GM23338 (cell line): ENCODE results near the gene MAGI1. TPM values are rescaled to one million over a fixed set of nuclear protein-coding genes. Genes with fewer than 3 reads are reported as not detected.

Experiments
- ATAC-seq: fragments of 200-7000 bp; cut with Tn5 transposase; 3 replicates; pipeline ENCODE4 v1.9.1; 2020
- DNase-seq: peaks from one replicate; pipeline ENCODE4 v3.0.0-alpha.2; 2015; ENCODE audit warnings: low spot score
- H2AFZ ChIP-seq: fragments of 200-600 bp; sonication (generic); 2 replicates; pipeline ENCODE4 v1.8.0; 2016; ENCODE audit warnings: antibody characterized with exemption, mild to moderate bottlenecking, moderate library complexity
- H3F3A ChIP-seq: fragments of 200-600 bp; sonication (generic); replicated peaks from 2 replicates; pipeline ENCODE4 v1.8.0; 2017; ENCODE audit warnings: antibody characterized with exemption, mixed run types, low read depth
- H3K27ac ChIP-seq: fragments of 200-600 bp; sonication (generic); 2 replicates; pipeline ENCODE4 v1.6.1; 2016; ENCODE audit warnings: low read depth
- H3K27me3 ChIP-seq: fragments of 200-600 bp; sonication (generic); 2 replicates; pipeline ENCODE4 v1.8.0; 2016; ENCODE audit warnings: mild to moderate bottlenecking, mixed run types, moderate library complexity; ENCODE audit not compliant: insufficient read depth
- H3K36me3 ChIP-seq: fragments of 200-600 bp; sonication (generic); 2 replicates; pipeline ENCODE4 v1.8.0; 2016; ENCODE audit warnings: mild to moderate bottlenecking; ENCODE audit not compliant: insufficient read depth
- H3K4me1 ChIP-seq: fragments of 200-600 bp; sonication (generic); 2 replicates; pipeline ENCODE4 v1.8.0; 2016; ENCODE audit warnings: mild to moderate bottlenecking, moderate library complexity; ENCODE audit not compliant: insufficient read depth
- H3K4me2 ChIP-seq: fragments of 200-600 bp; sonication (generic); 2 replicates; pipeline ENCODE4 v1.7.1; 2017; ENCODE audit warnings: mixed run types
- H3K4me3 ChIP-seq: fragments of 200-600 bp; sonication (generic); 2 replicates; pipeline ENCODE4 v1.6.1; 2016; ENCODE audit warnings: mixed run types
- H3K79me2 ChIP-seq: fragments of 200-600 bp; sonication (generic); replicated peaks from 2 replicates; pipeline ENCODE4 v1.8.0; 2017; ENCODE audit warnings: mild to moderate bottlenecking; ENCODE audit not compliant: insufficient read depth
- H3K9me2 ChIP-seq: fragments of 200-600 bp; sonication (generic); 2 replicates; pipeline ENCODE4 v1.8.0; 2017; ENCODE audit not compliant: insufficient read depth
- H4K20me1 ChIP-seq: fragments of 200-600 bp; sonication (generic); replicated peaks from 2 replicates; pipeline ENCODE4 v1.8.0; 2017; ENCODE audit warnings: mild to moderate bottlenecking; ENCODE audit not compliant: insufficient read depth
- H3K27ac Mint-ChIP-seq: 2 replicates; pipeline ENCODE4 v1.8.0; 2020; ENCODE audit warnings: inconsistent platforms, mild to moderate bottlenecking, moderate library complexity, mixed read lengths
- H3K27me3 Mint-ChIP-seq: 3 replicates; pipeline ENCODE4 v1.8.0; 2022; ENCODE audit warnings: low read depth, mild to moderate bottlenecking, moderate library complexity, mixed read lengths, inconsistent platforms; ENCODE audit not compliant: insufficient read depth, poor library complexity
- H3K36me3 Mint-ChIP-seq: 3 replicates; pipeline ENCODE4 v1.8.0; 2021; ENCODE audit warnings: low read depth, mild to moderate bottlenecking, inconsistent platforms, moderate library complexity, mixed read lengths
- H3K4me1 Mint-ChIP-seq: 3 replicates; pipeline ENCODE4 v1.8.0; 2020; ENCODE audit warnings: mild to moderate bottlenecking, inconsistent platforms, mixed read lengths
- H3K4me3 Mint-ChIP-seq: 3 replicates; pipeline ENCODE4 v1.8.0; 2021; ENCODE audit warnings: moderate library complexity, mild to moderate bottlenecking, inconsistent platforms, mixed read lengths
- H3K9me3 Mint-ChIP-seq: 3 replicates; pipeline ENCODE4 v1.8.0; 2020; ENCODE audit warnings: moderate library complexity, mild to moderate bottlenecking, inconsistent platforms, mixed read lengths
- CREB1 ChIP-seq: fragments of 250-450 bp; sonication (Bioruptor Pico); IDR thresholded peaks from 2 replicates; pipeline ENCODE4 v1.5.0; 2020; ENCODE audit warnings: low read depth, mild to moderate bottlenecking, moderate library complexity
- EZH2 ChIP-seq: fragments of 200-600 bp; sonication (generic); IDR thresholded peaks from one replicate; pipeline ENCODE4 v1.8.0; 2017; ENCODE audit warnings: antibody characterized with exemption, mild to moderate bottlenecking, low read depth; ENCODE audit not compliant: unreplicated experiment
- EZH2phosphoT487 ChIP-seq: fragments of 200-600 bp; sonication (generic); IDR thresholded peaks from one replicate; pipeline ENCODE4 v1.8.1; 2018; ENCODE audit warnings: antibody characterized with exemption; ENCODE audit not compliant: unreplicated experiment
- JUNB ChIP-seq: IDR thresholded peaks from one replicate; pipeline ENCODE4 v1.6.1; 2016; ENCODE audit warnings: antibody characterized with exemption; ENCODE audit not compliant: unreplicated experiment
- NANOG ChIP-seq: IDR thresholded peaks from 2 replicates; pipeline ENCODE4 v1.6.1; 2016; ENCODE audit warnings: antibody characterized with exemption, borderline replicate concordance
- POLR2AphosphoS5 ChIP-seq: IDR thresholded peaks from 2 replicates; pipeline ENCODE4 v1.6.1; 2016; ENCODE audit warnings: antibody characterized with exemption, low read depth
- STAT1 ChIP-seq: IDR thresholded peaks from one replicate; pipeline ENCODE4 v1.6.1; 2016; ENCODE audit warnings: antibody characterized with exemption; ENCODE audit not compliant: unreplicated experiment
- ZNF114 ChIP-seq: fragments of 250-450 bp; sonication (Bioruptor Pico); IDR thresholded peaks from 2 replicates; pipeline ENCODE4 v1.5.0; 2020; ENCODE audit warnings: mild to moderate bottlenecking, moderate library complexity
- ZNF331 ChIP-seq: fragments of 250-450 bp; sonication (Bioruptor Pico); IDR thresholded peaks from 2 replicates; pipeline ENCODE4 v1.5.0; 2020; ENCODE audit warnings: low read depth, mild to moderate bottlenecking, moderate library complexity
- polyA plus RNA-seq: library from polyadenylated mRNA; unstranded; fragments of >200 nt; fragmentation: Nextera tagmentation; extraction: Ambion mirVana; gene quantifications from 2 replicates; pipeline ENCODE4 v1.2.1, GENCODE V29; 2016
- total RNA-seq: library from RNA; depleted of rRNA; stranded (reverse); fragments of >200 nt; shearing (Covaris generic); gene quantifications from 2 replicates; pipeline ENCODE4 v1.2.3, GENCODE V29; 2014
- TF ChIP-seq, protein P1 (sequence below): IDR thresholded peaks from 2 replicates; pipeline ENCODE4 v1.6.1; 2016; ENCODE audit warnings: antibody characterized with exemption
- TF ChIP-seq, protein P2 (sequence below): IDR thresholded peaks from one replicate; pipeline ENCODE4 v1.6.1; 2018; ENCODE audit warnings: antibody characterized with exemption; ENCODE audit not compliant: unreplicated experiment
- TF ChIP-seq, protein P3 (sequence below), 2 experiments: fragments of 200-600 bp in 1 of 2; sonication (generic) in 1 of 2; conservative IDR thresholded peaks; 2 replicates each; pipeline versions ENCODE4 v1.5.1 to v1.6.1; 2016 to 2017; ENCODE audit warnings: antibody characterized with exemption in 2 of 2, low read depth in 2 of 2, mild to moderate bottlenecking in 2 of 2, moderate library complexity in 1 of 2
- TF ChIP-seq, protein P4 (sequence below): fragments of 250-450 bp; sonication (Bioruptor Pico); IDR thresholded peaks from 2 replicates; pipeline ENCODE4 v1.5.0; 2020; ENCODE audit warnings: mild to moderate bottlenecking, moderate library complexity

MAGI1 gene
- total and polyA plus RNA-seq, 2 experiments from 2014 or later = 27.4 to 71.2 TPM

DNA sequence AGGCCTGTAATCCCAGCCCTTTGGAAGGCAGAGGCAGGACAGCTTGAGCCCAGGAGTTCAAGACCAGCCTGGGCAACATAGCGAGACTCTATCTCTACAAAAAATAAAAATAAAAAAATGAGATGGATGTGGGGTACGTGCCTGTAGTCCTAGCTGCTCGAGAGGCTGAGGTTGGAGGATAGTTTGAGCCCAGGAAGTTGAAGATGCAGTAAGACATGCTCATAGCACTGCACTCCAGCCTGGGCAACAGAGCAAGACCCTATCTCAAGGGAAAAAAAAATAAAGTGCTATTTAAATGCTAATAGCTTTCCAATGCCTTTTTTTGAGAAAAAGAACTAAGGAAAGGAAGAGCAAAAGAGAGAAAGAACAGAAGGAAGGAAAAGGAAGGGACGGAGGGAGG, 94.5 kb downstream of the MAGI1 start:
- Histone ChIP-seq H3K4me3 (no peak overlapping the region), H3K27ac (no peak overlapping the region), H3F3A (no peaks in the 10 kb centered on the region), H3K4me2 (no peak overlapping the region), H4K20me1 (peaks cover 15% of the 10 kb centered on the region), H3K79me2 (peaks cover 59% of the 10 kb centered on the region), H2AFZ (no peak overlapping the region), H3K9me2 (no peaks in the 10 kb centered on the region), H3K36me3 (no peaks in the 10 kb centered on the region), H3K4me1 (peaks cover 44% of the 10 kb centered on the region), H3K27me3 (peaks cover 16% of the 10 kb centered on the region; the same call in 1 of the 2 replicates)
- Mint-ChIP-seq H3K4me3 (no peak overlapping the region), H3K4me1 (peaks cover 40% of the 10 kb centered on the region), H3K36me3 (no peaks in the 10 kb centered on the region), H3K27me3 (no peaks in the 10 kb centered on the region), H3K27ac (no peak overlapping the region), H3K9me3 (no peaks in the 10 kb centered on the region)
- ATAC-seq (no peak), DNase-seq (no peak)
- TF ChIP-seq, protein P1, sequence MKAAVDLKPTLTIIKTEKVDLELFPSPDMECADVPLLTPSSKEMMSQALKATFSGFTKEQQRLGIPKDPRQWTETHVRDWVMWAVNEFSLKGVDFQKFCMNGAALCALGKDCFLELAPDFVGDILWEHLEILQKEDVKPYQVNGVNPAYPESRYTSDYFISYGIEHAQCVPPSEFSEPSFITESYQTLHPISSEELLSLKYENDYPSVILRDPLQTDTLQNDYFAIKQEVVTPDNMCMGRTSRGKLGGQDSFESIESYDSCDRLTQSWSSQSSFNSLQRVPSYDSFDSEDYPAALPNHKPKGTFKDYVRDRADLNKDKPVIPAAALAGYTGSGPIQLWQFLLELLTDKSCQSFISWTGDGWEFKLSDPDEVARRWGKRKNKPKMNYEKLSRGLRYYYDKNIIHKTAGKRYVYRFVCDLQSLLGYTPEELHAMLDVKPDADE = no peak
- TF ChIP-seq JUNB (no peak), POLR2AphosphoS5 (no peak), ZNF114 (CRISPR knock-in tag) (no peak), CREB1 (CRISPR knock-in tag) (no peak), EZH2phosphoT487 (no peak), NANOG (no peak), EZH2 (no peak), STAT1 (no peak), ZNF331 (CRISPR knock-in tag) (no peak)
- TF ChIP-seq, protein P2, sequence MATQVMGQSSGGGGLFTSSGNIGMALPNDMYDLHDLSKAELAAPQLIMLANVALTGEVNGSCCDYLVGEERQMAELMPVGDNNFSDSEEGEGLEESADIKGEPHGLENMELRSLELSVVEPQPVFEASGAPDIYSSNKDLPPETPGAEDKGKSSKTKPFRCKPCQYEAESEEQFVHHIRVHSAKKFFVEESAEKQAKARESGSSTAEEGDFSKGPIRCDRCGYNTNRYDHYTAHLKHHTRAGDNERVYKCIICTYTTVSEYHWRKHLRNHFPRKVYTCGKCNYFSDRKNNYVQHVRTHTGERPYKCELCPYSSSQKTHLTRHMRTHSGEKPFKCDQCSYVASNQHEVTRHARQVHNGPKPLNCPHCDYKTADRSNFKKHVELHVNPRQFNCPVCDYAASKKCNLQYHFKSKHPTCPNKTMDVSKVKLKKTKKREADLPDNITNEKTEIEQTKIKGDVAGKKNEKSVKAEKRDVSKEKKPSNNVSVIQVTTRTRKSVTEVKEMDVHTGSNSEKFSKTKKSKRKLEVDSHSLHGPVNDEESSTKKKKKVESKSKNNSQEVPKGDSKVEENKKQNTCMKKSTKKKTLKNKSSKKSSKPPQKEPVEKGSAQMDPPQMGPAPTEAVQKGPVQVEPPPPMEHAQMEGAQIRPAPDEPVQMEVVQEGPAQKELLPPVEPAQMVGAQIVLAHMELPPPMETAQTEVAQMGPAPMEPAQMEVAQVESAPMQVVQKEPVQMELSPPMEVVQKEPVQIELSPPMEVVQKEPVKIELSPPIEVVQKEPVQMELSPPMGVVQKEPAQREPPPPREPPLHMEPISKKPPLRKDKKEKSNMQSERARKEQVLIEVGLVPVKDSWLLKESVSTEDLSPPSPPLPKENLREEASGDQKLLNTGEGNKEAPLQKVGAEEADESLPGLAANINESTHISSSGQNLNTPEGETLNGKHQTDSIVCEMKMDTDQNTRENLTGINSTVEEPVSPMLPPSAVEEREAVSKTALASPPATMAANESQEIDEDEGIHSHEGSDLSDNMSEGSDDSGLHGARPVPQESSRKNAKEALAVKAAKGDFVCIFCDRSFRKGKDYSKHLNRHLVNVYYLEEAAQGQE = no peak
- TF ChIP-seq, protein P3, sequence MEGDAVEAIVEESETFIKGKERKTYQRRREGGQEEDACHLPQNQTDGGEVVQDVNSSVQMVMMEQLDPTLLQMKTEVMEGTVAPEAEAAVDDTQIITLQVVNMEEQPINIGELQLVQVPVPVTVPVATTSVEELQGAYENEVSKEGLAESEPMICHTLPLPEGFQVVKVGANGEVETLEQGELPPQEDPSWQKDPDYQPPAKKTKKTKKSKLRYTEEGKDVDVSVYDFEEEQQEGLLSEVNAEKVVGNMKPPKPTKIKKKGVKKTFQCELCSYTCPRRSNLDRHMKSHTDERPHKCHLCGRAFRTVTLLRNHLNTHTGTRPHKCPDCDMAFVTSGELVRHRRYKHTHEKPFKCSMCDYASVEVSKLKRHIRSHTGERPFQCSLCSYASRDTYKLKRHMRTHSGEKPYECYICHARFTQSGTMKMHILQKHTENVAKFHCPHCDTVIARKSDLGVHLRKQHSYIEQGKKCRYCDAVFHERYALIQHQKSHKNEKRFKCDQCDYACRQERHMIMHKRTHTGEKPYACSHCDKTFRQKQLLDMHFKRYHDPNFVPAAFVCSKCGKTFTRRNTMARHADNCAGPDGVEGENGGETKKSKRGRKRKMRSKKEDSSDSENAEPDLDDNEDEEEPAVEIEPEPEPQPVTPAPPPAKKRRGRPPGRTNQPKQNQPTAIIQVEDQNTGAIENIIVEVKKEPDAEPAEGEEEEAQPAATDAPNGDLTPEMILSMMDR (conservative IDR thresholded peaks at IDR 0.05; ENCODE audit: low read depth in 2 of 2) = no peak
- TF ChIP-seq, protein P4, sequence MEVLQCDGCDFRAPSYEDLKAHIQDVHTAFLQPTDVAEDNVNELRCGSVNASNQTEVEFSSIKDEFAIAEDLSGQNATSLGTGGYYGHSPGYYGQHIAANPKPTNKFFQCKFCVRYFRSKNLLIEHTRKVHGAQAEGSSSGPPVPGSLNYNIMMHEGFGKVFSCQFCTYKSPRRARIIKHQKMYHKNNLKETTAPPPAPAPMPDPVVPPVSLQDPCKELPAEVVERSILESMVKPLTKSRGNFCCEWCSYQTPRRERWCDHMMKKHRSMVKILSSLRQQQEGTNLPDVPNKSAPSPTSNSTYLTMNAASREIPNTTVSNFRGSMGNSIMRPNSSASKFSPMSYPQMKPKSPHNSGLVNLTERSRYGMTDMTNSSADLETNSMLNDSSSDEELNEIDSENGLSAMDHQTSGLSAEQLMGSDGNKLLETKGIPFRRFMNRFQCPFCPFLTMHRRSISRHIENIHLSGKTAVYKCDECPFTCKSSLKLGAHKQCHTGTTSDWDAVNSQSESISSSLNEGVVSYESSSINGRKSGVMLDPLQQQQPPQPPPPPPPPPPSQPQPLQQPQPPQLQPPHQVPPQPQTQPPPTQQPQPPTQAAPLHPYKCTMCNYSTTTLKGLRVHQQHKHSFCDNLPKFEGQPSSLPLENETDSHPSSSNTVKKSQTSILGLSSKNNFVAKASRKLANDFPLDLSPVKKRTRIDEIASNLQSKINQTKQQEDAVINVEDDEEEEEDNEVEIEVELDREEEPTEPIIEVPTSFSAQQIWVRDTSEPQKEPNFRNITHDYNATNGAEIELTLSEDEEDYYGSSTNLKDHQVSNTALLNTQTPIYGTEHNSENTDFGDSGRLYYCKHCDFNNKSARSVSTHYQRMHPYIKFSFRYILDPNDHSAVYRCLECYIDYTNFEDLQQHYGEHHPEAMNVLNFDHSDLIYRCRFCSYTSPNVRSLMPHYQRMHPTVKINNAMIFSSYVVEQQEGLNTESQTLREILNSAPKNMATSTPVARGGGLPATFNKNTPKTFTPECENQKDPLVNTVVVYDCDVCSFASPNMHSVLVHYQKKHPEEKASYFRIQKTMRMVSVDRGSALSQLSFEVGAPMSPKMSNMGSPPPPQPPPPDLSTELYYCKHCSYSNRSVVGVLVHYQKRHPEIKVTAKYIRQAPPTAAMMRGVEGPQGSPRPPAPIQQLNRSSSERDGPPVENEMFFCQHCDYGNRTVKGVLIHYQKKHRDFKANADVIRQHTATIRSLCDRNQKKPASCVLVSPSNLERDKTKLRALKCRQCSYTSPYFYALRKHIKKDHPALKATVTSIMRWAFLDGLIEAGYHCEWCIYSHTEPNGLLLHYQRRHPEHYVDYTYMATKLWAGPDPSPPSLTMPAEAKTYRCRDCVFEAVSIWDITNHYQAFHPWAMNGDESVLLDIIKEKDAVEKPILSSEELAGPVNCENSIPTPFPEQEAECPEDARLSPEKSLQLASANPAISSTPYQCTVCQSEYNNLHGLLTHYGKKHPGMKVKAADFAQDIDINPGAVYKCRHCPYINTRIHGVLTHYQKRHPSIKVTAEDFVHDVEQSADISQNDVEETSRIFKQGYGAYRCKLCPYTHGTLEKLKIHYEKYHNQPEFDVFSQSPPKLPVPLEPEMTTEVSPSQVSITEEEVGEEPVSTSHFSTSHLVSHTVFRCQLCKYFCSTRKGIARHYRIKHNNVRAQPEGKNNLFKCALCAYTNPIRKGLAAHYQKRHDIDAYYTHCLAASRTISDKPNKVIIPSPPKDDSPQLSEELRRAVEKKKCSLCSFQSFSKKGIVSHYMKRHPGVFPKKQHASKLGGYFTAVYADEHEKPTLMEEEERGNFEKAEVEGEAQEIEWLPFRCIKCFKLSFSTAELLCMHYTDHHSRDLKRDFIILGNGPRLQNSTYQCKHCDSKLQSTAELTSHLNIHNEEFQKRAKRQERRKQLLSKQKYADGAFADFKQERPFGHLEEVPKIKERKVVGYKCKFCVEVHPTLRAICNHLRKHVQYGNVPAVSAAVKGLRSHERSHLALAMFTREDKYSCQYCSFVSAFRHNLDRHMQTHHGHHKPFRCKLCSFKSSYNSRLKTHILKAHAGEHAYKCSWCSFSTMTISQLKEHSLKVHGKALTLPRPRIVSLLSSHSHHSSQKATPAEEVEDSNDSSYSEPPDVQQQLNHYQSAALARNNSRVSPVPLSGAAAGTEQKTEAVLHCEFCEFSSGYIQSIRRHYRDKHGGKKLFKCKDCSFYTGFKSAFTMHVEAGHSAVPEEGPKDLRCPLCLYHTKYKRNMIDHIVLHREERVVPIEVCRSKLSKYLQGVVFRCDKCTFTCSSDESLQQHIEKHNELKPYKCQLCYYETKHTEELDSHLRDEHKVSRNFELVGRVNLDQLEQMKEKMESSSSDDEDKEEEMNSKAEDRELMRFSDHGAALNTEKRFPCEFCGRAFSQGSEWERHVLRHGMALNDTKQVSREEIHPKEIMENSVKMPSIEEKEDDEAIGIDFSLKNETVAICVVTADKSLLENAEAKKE (CRISPR knock-in tag) = no peak
